Activated naive CD4-positive, alpha-beta T cell (primary cell): ENCODE results near the gene PSORS1C1.
A peak's percentile ranks its signal among the peaks of the same experiment; 100 is the strongest.
"Not testable (repeated sequence)": the region's sequence is repeated elsewhere in the genome, so short reads cannot be mapped to it uniquely, and the experiment has no call there.

ENCODE experiments used
- DNase-seq, 4 experiments: peaks; one replicate each; lab custom pipeline; 2025; lab: John Stamatoyannopoulos, UW

Gene PSORS1C1

DNA sequence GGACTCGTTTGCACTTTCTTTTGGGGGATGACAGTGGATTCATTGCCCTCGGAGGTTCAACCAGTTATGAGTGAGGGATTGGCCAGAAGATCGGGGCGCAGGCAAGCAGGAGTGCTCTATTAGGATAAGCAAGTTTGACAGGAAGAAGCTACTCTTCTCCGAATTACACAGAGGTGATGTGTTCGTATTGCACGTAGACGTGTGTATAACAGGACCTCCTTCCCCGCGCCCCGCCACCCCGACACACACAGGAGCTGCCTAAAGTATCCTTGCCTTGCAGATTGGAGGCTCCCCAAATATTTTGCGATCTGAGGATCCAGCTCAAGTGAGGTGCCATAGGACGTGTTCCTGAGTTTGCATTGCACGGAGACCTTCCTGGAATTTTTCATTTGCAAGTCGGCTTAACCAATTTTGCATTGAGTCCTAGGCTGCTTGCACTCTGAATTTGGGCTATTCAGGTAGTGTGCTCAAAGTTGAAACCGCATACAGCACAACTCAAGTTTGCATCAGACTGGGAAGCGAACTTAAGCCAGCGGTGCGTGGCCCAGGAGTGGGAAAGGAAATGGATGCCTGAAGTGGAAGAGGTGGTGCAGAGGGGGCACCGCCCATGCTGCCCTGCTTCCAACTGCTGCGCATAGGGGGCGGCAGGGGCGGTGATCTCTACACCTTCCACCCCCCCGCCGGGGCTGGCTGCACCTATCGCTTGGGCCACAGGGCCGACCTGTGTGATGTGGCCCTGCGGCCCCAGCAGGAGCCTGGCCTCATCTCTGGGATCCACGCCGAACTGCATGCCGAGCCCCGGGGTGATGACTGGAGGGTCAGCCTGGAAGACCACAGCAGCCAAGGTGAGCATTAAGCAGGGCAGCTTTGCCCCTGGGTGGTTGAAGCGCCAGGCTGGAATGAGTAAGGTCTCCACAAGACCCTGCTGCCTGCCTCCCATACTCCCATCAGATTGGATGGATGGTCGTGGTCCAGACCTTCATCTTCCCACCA, 44.6 kb downstream of the PSORS1C1 start:
- peak in 2 of 4 experiments; percentile 5 to 7 for DNase-seq

DNA sequence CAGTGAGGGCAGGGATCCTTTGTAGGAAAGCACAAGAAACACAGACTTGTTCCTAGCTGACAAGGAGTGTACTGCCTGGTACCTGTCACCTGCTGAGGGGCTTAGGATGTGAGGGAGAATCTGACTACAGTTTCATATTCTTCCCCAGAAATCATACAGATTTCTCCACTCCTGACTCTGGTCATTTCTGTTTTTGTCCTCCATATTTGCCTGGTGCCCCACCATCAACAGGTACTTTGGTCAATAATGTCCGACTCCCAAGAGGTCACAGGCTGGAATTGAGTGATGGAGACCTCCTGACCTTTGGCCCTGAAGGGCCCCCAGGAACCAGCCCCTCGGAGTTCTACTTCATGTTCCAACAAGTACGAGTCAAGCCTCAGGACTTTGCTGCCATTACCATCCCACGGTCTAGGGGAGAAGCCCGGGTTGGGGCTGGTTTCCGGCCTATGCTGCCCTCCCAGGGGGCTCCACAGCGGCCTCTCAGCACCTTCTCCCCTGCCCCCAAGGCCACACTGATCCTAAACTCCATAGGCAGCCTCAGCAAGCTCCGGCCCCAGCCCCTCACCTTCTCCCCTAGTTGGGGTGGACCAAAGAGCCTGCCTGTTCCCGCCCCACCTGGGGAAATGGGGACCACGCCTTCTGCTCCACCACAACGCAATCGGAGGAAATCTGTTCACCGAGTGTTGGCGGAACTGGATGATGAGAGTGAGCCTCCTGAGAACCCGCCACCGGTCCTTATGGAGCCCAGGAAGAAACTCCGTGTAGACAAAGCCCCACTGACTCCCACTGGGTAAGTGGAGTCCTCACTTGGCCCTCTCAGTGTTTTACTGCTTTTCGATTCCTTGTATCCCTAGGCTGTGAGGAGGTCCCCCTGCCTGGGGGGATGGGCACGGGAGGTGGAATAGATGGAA, 46.9 kb downstream of the PSORS1C1 start:
- DNase-seq, result no peak

DNA sequence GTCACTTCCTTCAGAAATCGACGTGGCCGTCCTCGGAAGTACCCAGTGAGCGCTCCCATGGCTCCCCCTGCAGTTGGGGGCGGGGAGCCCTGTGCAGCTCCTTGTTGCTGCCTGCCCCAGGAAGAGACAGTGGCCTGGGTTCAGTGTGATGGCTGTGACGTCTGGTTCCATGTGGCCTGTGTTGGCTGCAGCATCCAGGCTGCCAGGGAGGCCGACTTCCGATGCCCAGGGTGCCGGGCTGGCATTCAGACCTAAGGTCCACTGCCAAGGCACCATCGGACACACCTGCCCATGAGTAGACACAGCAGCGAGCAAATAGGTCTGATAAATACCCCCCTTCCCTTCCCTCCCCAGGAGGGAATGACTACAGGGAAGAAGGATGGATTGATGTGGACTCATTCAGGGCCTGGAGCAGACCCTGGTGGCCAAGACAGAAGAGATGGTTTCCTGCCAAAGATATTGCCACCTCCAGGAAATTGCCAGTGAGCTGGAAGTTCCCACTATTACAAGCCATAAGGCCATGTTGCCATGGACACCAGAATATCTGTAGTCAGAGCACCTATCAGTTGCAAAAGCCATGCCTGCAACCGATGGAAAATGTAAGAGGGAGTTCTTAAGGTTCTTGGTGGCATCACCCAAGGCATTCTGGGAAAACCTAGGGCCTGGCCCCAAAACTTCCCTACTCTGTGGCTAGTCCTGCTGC, 48.0 kb downstream of the PSORS1C1 start:
- DNase-seq, result no peak

DNA sequence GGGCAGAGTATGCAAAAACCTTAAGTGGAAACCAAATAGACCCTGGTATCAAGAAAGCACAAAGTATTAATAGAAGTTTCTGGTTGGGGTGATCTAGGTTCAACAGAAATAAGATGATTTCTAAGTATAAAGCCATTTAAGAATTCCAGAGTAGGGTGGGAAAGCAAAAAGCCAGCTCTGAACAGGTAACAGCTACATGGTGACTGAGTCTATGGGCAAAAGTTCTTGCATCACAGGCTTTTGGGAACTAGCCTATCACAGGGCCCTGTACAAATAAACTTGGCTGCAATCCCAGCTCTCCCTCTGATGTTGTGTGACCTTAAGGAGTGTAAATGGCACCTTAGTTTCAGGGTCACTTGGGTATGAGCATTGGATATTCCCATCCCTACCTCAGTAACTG, 49.3 kb downstream of the PSORS1C1 start:
- DNase-seq, result no peak

DNA sequence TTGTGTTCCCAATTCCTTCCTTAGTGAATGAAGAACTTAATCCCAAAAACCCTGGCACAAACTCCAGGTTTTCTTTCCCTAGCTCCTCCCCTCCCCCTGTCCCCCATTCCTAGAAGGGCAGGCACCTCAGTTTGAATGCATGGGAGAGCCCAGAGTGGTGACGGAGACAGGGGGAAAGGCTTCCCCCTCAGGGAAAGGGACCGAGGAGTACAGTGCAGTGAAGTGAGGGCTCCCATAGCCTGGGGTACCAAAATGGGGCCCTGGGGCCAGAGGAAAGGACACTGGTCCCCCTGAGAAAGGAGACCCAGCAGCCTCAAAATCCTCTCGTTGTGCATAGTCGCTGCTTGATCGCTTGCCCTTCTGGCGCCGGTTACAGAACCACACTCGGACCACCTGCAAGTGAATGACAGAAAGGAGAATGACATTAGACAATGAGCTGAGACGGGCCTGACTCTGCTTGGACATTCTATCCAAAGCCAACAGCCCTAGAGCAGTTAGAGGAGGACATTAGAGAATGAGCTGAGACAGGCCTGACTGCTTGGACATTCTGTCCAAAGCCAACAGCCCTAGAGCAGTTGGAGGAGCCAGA, 50.0 kb downstream of the PSORS1C1 start:
- not testable (repeated sequence) for DNase-seq

DNA sequence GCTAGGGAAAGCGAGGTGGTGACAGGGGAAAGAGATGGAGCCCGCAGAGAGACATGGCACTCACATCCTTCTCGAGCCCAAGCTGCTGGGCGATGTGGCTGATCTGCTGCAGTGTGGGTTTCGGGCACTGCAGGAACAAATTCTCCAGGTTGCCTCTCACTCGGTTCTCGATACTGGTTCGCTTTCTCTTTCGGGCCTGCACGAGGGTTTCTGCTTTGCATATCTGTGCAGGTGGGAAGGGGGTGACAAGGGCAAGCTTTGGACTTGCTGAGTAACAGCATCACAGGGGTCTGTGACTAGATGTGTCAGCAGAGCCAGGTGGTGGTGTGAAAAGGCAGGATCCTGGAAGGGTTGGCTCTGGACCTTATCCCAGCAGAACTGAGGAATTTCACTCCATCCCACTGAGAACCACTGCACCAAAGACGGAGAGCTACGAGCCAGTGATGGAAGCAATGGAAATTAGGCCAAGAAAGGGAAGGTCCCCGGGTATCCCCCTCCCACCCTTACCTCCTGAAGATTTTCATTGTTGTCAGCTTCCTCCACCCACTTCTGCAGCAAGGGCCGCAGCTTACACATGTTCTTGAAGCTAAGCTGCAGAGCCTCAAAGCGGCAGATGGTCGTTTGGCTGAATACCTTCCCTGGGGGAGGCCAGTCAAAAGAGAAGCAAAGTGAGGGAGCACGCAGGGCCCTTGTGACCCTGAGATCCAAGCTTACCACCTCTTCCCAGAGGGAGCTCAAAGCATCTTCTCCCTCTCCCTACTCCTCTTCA, 50.6 kb downstream of the PSORS1C1 start:
- not testable (repeated sequence) for DNase-seq

DNA sequence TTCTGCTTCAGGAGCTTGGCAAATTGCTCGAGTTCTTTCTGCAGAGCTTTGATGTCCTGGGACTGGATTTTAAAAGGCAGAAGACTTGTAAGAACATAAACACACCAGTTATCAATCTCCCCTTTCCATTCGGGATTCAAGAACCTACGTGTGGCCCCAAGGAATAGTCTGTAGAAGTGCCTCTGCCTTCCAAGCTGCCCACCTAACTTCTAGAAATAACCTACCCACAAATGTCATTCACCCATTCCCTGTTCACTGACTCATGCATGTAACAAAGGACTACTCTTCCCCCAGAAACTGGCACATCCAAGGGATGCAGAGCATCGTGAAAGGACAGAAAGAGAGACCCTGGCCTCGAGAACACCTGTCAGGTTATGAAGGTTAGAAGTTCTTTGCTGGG, 51.4 kb downstream of the PSORS1C1 start:
- DNase-seq, result no peak

DNA sequence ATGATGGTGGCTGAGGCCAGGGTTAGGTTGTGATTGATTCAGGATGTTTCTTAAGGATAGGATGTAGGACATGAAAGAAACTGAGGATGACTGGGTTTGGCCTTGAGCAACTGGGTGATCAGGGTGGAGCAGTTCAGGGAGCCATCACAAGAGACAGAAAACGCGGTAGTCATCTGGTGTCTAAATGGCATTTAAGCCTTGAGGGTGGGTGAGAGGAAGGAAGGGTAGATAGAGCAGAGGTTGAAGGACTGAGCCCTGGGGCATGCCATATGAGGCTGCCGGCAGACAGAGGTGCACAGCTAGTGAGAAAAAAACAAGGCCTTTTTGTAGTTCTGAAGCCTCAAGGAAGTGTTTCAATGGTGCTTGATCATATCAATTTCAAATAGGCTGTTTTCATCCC, 54.0 kb downstream of the PSORS1C1 start:
- no peak for DNase-seq

DNA sequence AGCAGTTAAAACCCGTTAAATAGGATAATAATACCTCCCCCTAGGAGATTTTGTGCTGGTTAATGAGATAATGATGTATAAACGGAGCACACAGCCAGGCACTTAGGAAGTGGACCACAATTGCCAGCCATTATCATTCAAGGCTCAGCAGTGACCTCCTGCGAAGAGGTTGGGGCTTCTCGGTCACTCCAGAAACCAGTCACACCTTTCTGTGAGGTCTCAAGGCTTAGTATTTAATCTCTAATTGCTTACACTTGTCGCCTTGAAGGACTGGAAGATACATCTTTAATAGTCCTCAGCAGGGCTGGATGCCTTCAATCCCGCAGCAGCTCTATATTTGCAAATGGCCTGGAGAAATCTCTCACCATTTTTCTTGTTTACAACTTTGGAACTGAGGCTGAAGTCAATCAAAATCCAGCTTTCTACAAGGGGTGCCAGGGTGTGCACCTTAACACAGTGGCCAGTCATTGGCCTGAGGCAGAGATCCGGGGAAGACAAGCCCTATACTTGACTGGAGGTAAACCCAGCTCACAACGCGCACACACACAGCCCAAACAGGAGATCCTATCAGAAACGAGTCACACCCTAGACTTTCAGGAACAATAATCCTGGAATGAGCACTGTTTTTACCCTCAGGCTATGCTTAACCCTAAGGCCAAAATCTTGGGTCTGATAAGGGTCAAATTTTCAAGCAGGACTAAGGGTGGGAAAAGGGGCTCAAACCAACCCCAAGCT, 54.7 kb downstream of the PSORS1C1 start:
- DNase-seq, result no peak

DNA sequence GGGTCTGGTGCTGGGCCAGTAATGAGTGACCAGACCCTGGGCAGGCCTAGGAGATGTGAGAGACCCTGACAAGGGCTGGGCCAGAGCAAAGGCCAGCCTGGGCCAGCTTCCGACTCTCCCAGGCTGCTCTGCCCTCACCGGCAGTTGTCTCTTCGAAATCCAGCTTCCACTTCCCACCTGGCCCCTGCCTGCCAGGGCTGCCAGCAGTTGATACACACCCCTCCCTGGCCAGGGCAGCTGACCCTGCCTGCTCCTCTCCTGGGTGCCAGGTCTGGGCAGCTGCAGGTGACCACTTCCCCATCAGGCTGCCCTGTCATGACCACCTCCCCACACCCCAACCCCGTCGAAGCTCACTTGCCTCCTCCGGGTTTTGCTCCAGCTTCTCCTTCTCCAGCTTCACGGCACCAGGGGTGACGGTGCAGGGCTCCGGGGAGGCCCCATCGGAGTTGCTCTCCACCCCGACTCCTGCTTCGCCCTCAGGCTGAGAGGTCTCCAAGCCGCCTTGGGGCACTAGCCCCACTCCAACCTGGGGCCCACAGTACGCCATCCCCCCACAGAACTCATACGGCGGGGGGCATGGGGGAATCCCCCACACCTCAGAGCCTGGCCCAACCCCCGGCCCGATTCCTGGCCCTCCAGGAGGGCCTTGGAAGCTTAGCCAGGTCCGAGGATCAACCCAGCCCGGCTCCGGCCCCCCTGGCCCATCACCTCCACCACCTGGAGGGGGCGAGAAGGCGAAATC, 55.4 kb downstream of the PSORS1C1 start:
- DNase-seq, result not testable (repeated sequence)

DNA sequence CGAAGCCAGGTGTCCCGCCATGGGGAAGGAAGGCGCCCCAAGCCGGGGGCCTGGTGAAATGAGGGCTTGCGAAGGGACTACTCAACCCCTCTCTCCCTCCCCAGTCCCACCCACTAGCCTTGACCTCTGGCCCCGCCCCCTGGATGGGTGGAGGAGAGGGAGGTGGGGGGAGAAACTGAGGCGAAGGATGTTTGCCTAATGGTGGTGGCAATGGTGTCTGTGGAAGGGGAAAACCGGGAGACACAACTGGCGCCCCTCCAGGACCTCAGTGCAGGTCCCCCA, 55.9 kb downstream of the PSORS1C1 start, which contains the start of gene POU5F1:
Gene POU5F1, minus strand, starts transcription at position 83 of the 282 bp plus-strand sequence. Its CDS starts 62 bp downstream, at position 21.
- no peak for DNase-seq

DNA sequence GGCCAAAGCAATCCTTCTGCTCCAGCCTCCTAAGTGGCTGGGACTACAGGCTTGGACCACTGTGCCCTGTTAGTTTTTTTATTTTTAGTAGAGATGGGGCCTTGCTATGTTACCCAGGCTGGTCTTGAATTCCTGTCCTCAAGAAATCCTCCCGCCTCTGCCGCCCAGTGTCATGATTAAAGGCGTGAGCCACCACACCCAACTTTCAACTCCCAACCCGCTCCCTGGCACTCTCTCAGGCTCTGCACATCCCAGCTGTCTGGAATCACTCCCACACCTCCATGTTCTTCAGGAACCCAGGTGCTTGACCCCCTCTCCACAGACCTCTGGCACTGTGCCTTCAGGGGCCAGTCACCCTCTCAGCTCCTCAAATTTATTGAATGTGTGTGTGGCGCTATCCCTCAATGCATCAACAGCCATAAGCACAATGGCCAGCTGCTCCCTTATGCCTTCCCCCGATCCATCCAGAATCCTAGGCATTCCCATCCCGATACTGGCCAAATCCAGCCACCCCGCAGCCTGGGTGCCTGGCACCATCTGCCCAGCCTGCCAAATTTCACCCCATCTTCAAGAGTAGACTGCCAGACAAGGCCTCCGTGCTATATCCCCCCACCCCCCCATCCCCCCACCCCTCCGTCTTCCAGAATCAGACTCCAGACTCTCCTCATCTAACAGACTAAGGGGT, 56.5 kb downstream of the PSORS1C1 start:
- DNase-seq, result no peak

DNA sequence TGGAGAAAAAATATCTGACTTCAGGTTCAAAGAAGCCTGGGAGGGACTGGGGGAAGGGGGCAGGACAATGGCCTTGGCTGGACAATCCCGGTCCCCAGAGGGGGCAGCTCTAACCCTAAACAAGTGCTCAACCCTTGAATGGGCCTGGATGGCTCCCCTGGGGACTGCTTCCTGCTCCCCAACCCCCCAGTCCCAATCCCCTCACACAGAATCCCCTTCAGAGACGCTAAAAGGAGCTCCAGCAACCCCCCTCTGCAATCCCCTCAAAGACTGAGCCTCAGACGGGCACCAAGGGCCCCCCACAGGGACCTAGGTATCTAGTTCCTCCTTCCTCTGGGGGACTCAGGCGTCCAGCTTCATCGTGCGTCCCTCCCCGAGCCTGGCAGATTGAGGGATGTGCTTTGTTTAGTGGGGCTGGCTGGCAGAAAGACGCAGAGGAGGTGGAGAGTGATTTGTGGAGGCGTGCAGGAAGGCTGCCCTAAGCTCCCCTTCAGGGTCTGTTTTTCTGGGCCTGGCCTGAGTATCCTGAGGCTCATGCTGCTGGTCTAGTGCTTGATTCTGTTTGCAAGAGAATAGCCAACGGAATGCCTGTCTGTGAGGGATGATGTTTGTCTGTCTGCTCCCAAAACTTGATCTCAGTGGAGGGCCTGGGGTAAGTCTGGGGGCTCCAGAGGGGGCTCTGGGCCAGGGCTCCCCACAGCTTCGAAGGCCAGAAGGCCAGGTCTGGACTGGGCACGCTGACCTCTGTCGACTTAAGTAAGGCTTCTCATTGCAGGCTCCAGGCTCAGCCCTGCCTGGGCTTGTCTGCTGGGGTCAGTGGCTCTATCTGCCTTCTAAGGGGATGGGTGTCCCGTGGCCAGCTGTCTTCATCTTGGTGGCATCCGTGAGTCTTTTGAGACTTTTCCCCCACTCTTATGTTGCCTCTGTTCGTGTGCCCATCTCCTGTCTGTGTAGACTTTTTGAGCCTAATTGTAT, 57.6 kb downstream of the PSORS1C1 start:
- DNase-seq, result no peak

DNA sequence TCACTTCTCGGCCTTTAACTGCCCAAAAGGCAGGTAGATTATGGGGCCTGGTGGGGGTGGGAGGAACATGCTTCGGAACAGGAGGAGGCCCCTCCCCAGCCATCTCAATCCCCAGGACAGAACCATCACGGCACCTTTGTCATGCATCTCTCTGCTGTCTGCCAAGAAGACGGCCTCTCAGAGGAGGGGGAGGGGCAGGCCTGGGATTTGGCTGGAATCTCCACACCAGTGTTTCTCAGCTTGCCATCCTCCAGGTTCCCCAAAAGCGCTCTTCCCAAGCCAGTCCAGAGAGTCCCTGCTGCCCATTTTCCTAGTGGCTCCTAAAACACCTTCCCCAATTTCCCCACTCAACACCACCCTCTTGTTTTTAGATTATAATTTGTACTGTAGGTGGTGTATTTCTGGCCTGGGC, 58.4 kb downstream of the PSORS1C1 start:
- no peak for DNase-seq

DNA sequence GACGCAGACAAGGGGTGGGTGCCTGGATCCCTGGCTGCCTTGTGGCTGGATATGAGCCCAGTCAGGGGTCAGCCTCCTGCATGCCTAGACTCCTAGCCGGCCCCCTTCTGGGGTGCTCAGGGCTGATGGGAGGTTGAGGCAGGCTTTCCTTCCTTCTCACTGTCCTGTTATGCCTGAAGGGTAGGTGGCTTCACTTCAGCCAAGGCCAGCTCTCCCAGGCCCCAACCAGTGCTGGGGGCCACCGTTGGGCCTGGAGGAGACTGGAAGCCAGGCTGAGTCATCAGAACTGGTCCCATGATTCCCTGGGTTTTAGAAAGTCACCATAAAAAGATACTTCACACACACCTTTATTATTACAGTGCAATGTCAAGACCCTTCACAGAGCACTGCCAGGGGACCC, 58.8 kb downstream of the PSORS1C1 start:
- DNase-seq, result no peak

DNA sequence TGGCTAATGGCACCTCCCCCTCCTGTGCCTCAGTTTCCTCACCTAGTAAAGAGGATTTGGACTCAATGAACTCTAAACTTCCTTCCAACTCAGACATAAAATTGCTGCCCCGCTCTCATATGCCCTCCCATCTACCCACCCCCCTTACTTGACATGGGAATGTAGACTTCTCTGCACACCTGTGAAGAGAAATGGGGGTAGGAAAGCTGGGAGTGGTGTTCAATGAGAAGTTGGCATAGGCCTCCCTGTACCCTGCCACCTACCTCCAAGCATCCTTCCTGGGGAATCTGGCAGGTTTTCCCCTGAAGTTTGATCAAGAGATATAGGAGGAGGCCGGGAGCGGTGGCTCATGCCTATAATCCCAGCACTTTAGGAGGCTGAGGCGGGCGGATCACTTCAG, 59.8 kb downstream of the PSORS1C1 start:
- no peak for DNase-seq

DNA sequence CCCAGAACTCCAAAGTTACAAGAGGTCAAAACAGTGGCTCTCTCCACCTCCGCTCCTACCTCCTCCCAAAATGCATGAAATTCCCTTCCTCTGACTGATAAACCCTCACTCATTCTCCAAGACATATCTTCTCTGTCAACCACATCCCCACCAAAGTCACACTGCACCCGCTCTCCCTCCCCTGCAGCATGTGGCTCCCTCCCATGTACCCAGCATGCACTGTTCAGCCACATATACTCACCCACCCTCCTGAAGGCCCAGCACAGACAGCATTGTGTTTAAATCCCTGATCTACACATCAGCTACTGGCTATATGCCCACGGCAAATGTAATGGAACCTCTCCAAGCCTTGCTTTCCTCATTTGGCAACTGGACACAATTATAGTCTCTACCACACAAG, 61.4 kb downstream of the PSORS1C1 start:
- DNase-seq, result no peak
